K562 (cell line): ENCODE measurements around the gene ZNF107. TPM values are rescaled to one million over a fixed set of nuclear protein-coding genes. Genes with fewer than 3 reads are reported as not detected.
A peak's percentile ranks its signal among the peaks of the same experiment; 100 is the strongest.

Experiments used
- ARID2 ChIP-seq: fragments of 450-650 bp; IDR thresholded peaks from 2 replicates; pipeline ENCODE4 v1.6.1; 2017; ENCODE audit warnings: antibody characterized with exemption, mild to moderate bottlenecking
- CBFA2T2 ChIP-seq: fragments of 450-650 bp; conservative IDR thresholded peaks from 2 replicates; pipeline ENCODE4 v1.6.1; 2017; ENCODE audit warnings: mild to moderate bottlenecking
- CEBPB ChIP-seq: fragments of 450-650 bp; IDR thresholded peaks from 2 replicates; pipeline ENCODE4 v1.6.1; 2016; ENCODE audit warnings: missing genetic modification characterization, missing compliant biosample characterization
- MCM7 ChIP-seq, 2 experiments: fragments of 450-650 bp; IDR thresholded peaks; 2 replicates each; pipeline ENCODE4 v1.6.1; 2016 to 2018
- POLR2AphosphoS5 ChIP-seq: IDR thresholded peaks from 2 replicates; pipeline ENCODE4 v1.6.1; 2011; ENCODE audit warnings: mild to moderate bottlenecking, low read depth, low read length, moderate library complexity; ENCODE audit not compliant: control insufficient read depth, insufficient read depth
- REST ChIP-seq, 2 experiments: fragments of 450-650 bp; formaldehyde crosslinking in 1 of 2; IDR thresholded peaks; 2 replicates each; pipeline versions ENCODE4 v1.4.0 to v1.6.1; 2014 to 2020; ENCODE audit warnings: mild to moderate bottlenecking in 2 of 2, borderline replicate concordance in 1 of 2, low read depth in 1 of 2
- SMC3 ChIP-seq: conservative IDR thresholded peaks from 2 replicates; pipeline ENCODE4 v1.6.1; 2011; ENCODE audit warnings: low read depth, low read length, improper control_type of control experiment; ENCODE audit not compliant: insufficient read depth
- ZNF444 ChIP-seq: fragments of 250-450 bp; sonication (Bioruptor Pico); IDR thresholded peaks from 2 replicates; pipeline ENCODE4 v1.4.0; 2020; ENCODE audit warnings: mild to moderate bottlenecking, moderate library complexity
- ZNF583 ChIP-seq: fragments of 250-450 bp; sonication (Bioruptor Pico); IDR thresholded peaks from 2 replicates; pipeline ENCODE4 v1.4.0; 2020
- polyA plus RNA-seq, 8 experiments: library from polyadenylated mRNA; depleted of rRNA in 4 of 8; stranded (reverse) in 5 of 8; unstranded in 3 of 8; fragments of >200 nt; fragmentation: Nextera tagmentation in 2 of 8; fragmentation: Illumina TruSeq in 1 of 8; extraction: Ambion mirVana in 2 of 8; extraction: Trizol in 1 of 8; gene quantifications; 2 replicates each; pipeline versions ENCODE4 v1.2.1 to v1.2.3, GENCODE V29; 2011 to 2014; ENCODE audit warnings: inconsistent platforms in 1 of 8, missing spikeins in 1 of 8
- total RNA-seq, 7 experiments: library from RNA; depleted of rRNA in 6 of 7; stranded (reverse); fragments of >200 nt in 6 of 7; fragmentation: Illumina TruSeq in 2 of 7; extraction: Trizol in 2 of 7; gene quantifications; 2 replicates each; pipeline versions ENCODE4 v1.2.1 to v1.2.3, GENCODE V29; 2011 to 2021; ENCODE audit warnings: low replicate concordance in 1 of 7

Gene ZNF107
- total and polyA plus RNA-seq, 9 of the 15 experiments (the other 6 are each of a cell fraction or from before 2014, with no cell fraction given) = 2.4 to 14.2 (median 7.9) TPM

- TF ChIP-seq REST (IDR thresholded peaks at IDR 0.05; ENCODE audit: borderline replicate concordance) (peak; percentile 85), REST (CRISPR knock-in tag; IDR thresholded peaks at IDR 0.05; ENCODE audit: low read depth) (no peak), ARID2 (peak; percentile 74), POLR2AphosphoS5 (no peak), SMC3 (peak; percentile 88), CBFA2T2 (no peak), MCM7 (IDR thresholded peaks at IDR 0.05) (no peak), ZNF583 (CRISPR knock-in tag) (no peak), CEBPB (tag) (peak; percentile 86), ZNF444 (CRISPR knock-in tag) (no peak)
These were observed 47.0 kb upstream of the ZNF107 start (continued) for GRCh38 chr7:64618785-64619456.
